SK-N-SH treated with all-trans-retinoic acid at 6 μM for 48 hours (cell line): ENCODE data around the gene BCAR1.

Source experiments
- ATAC-seq: fragments of 200-7000 bp; cut with Tn5 transposase; 3 replicates; pipeline ENCODE4 v1.9.1; 2020; ENCODE audit warnings: mild to moderate bottlenecking, moderate library complexity
- ARNTL ChIP-seq: fragments of 450-650 bp; formaldehyde crosslinking; IDR thresholded peaks from 2 replicates; pipeline ENCODE4 v1.5.0; 2020; ENCODE audit warnings: low read depth, mild to moderate bottlenecking, moderate library complexity, borderline replicate concordance
- BACH2 ChIP-seq: fragments of 250-450 bp; sonication (Bioruptor Pico); IDR thresholded peaks from 2 replicates; pipeline ENCODE4 v1.9.0; 2021; ENCODE audit warnings: mild to moderate bottlenecking, borderline replicate concordance
- CSDC2 ChIP-seq: fragments of 250-450 bp; sonication (Bioruptor Pico); IDR thresholded peaks from 2 replicates; pipeline ENCODE4 v1.5.0; 2020; ENCODE audit warnings: mild to moderate bottlenecking, moderate library complexity
- CSRNP3 ChIP-seq: fragments of 250-450 bp; sonication (Bioruptor Pico); IDR thresholded peaks from 2 replicates; pipeline ENCODE4 v1.5.1; 2021; ENCODE audit warnings: mild to moderate bottlenecking, moderate library complexity
- ESRRG ChIP-seq: fragments of 250-450 bp; sonication (Bioruptor Pico); IDR thresholded peaks from 2 replicates; pipeline ENCODE4 v1.6.1; 2021; ENCODE audit warnings: mild to moderate bottlenecking
- GLIS3 ChIP-seq: fragments of 250-450 bp; sonication (Bioruptor Pico); IDR thresholded peaks from 2 replicates; pipeline ENCODE4 v1.5.0; 2020; ENCODE audit warnings: mild to moderate bottlenecking, moderate library complexity
- ISL1 ChIP-seq: fragments of 250-450 bp; sonication (Bioruptor Pico); IDR thresholded peaks from 2 replicates; pipeline ENCODE4 v2.1.2; 2022; ENCODE audit warnings: mild to moderate bottlenecking, moderate library complexity
- OSR1 ChIP-seq: fragments of 250-450 bp; sonication (Bioruptor Pico); IDR thresholded peaks from 2 replicates; pipeline ENCODE4 v1.8.0; 2022; ENCODE audit warnings: moderate library complexity, mild to moderate bottlenecking, inconsistent platforms
- PPARA ChIP-seq: fragments of 250-450 bp; sonication (Bioruptor Pico); IDR thresholded peaks from 2 replicates; pipeline ENCODE4 v1.5.0; 2020; ENCODE audit warnings: mild to moderate bottlenecking, borderline replicate concordance
- RARB ChIP-seq: fragments of 250-450 bp; sonication (Bioruptor Pico); IDR thresholded peaks from 2 replicates; pipeline ENCODE4 v1.8.0; 2021; ENCODE audit warnings: mild to moderate bottlenecking, moderate library complexity
- SNAI2 ChIP-seq: fragments of 250-450 bp; sonication (Bioruptor Pico); IDR thresholded peaks from 2 replicates; pipeline ENCODE4 v1.5.0; 2020; ENCODE audit warnings: mild to moderate bottlenecking, moderate library complexity
- TCF4 ChIP-seq: fragments of 250-450 bp; sonication (Bioruptor Pico); IDR thresholded peaks from 2 replicates; pipeline ENCODE4 v1.8.0; 2021; ENCODE audit warnings: mild to moderate bottlenecking, moderate library complexity, borderline replicate concordance
- TOX ChIP-seq: fragments of 250-450 bp; sonication (Bioruptor Pico); IDR thresholded peaks from 2 replicates; pipeline ENCODE4 v1.8.0; 2021; ENCODE audit warnings: mild to moderate bottlenecking, moderate library complexity, borderline replicate concordance
- ZFP3 ChIP-seq: fragments of 250-450 bp; sonication (Bioruptor Pico); IDR thresholded peaks from 2 replicates; pipeline ENCODE4 v1.5.0; 2020; ENCODE audit warnings: mild to moderate bottlenecking, moderate library complexity
- ZNF565 ChIP-seq: fragments of 450-650 bp; formaldehyde crosslinking; conservative IDR thresholded peaks from 2 replicates; pipeline ENCODE4 v1.5.0; 2020; ENCODE audit warnings: low read depth, mild to moderate bottlenecking, moderate library complexity
- ZNF70 ChIP-seq: fragments of 450-650 bp; formaldehyde crosslinking; IDR thresholded peaks from 2 replicates; pipeline ENCODE4 v1.5.0; 2020; ENCODE audit warnings: mild to moderate bottlenecking, moderate library complexity
- ZNF8 ChIP-seq: fragments of 450-650 bp; formaldehyde crosslinking; IDR thresholded peaks from 2 replicates; pipeline ENCODE4 v1.5.0; 2020; ENCODE audit warnings: mild to moderate bottlenecking, moderate library complexity
- TF ChIP-seq, protein P1 (sequence below): fragments of 250-450 bp; sonication (Bioruptor Pico); IDR thresholded peaks from 2 replicates; pipeline ENCODE4 v1.5.1; 2020; ENCODE audit warnings: low read depth, mild to moderate bottlenecking, moderate library complexity
- TF ChIP-seq, protein P2 (sequence below): fragments of 250-450 bp; sonication (Bioruptor Pico); IDR thresholded peaks from 2 replicates; pipeline ENCODE4 v1.5.0; 2020; ENCODE audit warnings: mild to moderate bottlenecking, moderate library complexity
- TF ChIP-seq, protein P3 (sequence below): fragments of 250-450 bp; sonication (Bioruptor Pico); IDR thresholded peaks from 2 replicates; pipeline ENCODE4 v1.8.0; 2021; ENCODE audit warnings: low read depth, mild to moderate bottlenecking, moderate library complexity, borderline replicate concordance

The BCAR1 gene

GRCh38 chr16:75204410-75204758, 47.0 kb downstream of the BCAR1 start (continued):
- TF ChIP-seq ZNF8 (CRISPR knock-in tag) (no peak), ISL1 (no peak), TOX (no peak)
- TF ChIP-seq, protein P1, sequence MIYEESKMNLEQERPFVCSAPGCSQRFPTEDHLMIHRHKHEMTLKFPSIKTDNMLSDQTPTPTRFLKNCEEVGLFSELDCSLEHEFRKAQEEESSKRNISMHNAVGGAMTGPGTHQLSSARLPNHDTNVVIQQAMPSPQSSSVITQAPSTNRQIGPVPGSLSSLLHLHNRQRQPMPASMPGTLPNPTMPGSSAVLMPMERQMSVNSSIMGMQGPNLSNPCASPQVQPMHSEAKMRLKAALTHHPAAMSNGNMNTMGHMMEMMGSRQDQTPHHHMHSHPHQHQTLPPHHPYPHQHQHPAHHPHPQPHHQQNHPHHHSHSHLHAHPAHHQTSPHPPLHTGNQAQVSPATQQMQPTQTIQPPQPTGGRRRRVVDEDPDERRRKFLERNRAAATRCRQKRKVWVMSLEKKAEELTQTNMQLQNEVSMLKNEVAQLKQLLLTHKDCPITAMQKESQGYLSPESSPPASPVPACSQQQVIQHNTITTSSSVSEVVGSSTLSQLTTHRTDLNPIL (CRISPR knock-in tag), result no peak

DNA sequence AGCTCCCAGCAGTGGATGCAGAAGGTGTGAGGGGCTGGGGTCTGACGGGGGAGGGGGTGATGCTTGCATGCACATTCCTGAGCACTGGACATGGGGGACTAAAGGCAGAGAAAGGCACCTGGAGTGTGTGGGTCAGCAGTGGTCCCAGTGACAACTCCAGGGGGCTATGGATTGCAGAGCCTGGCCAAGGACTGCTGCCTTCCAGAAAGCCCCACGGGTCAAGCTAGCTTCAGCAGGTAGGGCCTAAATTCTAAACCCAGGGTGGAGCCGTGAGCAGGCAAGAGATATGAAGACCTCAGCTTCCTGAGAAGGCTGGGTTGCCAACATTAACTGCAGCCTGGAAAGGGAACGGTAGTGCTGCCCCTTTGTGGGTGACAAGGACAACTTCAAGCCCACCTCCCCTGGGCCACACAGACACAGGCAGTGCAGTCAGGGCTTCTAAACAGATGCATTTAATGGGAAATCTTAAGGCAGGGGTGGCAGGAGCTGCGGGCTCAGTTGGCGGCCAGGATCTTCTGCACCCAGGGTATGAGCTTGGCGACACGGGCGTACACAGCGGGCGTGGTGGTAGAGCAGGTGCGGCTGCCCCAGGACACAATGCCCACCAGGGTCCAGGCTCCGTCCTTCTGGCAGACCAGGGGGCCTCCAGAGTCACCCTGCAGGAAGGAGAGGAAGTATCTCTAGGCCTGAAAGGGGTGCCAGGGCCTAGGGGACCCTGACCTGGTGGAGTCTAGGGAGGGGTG, 47.6 kb downstream of the BCAR1 start:
- TF ChIP-seq, protein P2, sequence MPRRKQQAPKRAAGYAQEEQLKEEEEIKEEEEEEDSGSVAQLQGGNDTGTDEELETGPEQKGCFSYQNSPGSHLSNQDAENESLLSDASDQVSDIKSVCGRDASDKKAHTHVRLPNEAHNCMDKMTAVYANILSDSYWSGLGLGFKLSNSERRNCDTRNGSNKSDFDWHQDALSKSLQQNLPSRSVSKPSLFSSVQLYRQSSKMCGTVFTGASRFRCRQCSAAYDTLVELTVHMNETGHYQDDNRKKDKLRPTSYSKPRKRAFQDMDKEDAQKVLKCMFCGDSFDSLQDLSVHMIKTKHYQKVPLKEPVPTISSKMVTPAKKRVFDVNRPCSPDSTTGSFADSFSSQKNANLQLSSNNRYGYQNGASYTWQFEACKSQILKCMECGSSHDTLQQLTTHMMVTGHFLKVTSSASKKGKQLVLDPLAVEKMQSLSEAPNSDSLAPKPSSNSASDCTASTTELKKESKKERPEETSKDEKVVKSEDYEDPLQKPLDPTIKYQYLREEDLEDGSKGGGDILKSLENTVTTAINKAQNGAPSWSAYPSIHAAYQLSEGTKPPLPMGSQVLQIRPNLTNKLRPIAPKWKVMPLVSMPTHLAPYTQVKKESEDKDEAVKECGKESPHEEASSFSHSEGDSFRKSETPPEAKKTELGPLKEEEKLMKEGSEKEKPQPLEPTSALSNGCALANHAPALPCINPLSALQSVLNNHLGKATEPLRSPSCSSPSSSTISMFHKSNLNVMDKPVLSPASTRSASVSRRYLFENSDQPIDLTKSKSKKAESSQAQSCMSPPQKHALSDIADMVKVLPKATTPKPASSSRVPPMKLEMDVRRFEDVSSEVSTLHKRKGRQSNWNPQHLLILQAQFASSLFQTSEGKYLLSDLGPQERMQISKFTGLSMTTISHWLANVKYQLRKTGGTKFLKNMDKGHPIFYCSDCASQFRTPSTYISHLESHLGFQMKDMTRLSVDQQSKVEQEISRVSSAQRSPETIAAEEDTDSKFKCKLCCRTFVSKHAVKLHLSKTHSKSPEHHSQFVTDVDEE (CRISPR knock-in tag), result no peak
- ATAC-seq, result no peak

- TF ChIP-seq TOX, result no peak
- TF ChIP-seq OSR1 (CRISPR knock-in tag), result no peak
- no peak for TF ChIP-seq ESRRG (CRISPR knock-in tag)
- no peak for TF ChIP-seq ZFP3 (CRISPR knock-in tag)
- TF ChIP-seq, protein P1 (CRISPR knock-in tag), result no peak
- TF ChIP-seq ZNF565 (CRISPR knock-in tag), result no peak
- TF ChIP-seq ZNF8 (CRISPR knock-in tag), result no peak
- no peak for TF ChIP-seq GLIS3 (CRISPR knock-in tag)
- TF ChIP-seq CSRNP3 (CRISPR knock-in tag), result no peak
- no peak for TF ChIP-seq RARB (CRISPR knock-in tag)
- TF ChIP-seq BACH2 (CRISPR knock-in tag), result no peak
- TF ChIP-seq, all 23 proteins: peak for 0
- no peak for ATAC-seq
Observed at GRCh38 chr16:75203096-75203495, 48.3 kb downstream of the BCAR1 start.

- TF ChIP-seq ISL1, result no peak
- TF ChIP-seq SNAI2 (CRISPR knock-in tag), result no peak
- TF ChIP-seq, protein P3, sequence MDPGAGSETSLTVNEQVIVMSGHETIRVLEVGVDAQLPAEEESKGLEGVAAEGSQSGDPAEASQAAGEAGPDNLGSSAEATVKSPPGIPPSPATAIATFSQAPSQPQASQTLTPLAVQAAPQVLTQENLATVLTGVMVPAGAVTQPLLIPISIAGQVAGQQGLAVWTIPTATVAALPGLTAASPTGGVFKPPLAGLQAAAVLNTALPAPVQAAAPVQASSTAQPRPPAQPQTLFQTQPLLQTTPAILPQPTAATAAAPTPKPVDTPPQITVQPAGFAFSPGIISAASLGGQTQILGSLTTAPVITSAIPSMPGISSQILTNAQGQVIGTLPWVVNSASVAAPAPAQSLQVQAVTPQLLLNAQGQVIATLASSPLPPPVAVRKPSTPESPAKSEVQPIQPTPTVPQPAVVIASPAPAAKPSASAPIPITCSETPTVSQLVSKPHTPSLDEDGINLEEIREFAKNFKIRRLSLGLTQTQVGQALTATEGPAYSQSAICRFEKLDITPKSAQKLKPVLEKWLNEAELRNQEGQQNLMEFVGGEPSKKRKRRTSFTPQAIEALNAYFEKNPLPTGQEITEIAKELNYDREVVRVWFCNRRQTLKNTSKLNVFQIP (CRISPR knock-in tag), result no peak
- no peak for TF ChIP-seq CSDC2
- no peak for TF ChIP-seq PPARA
- TF ChIP-seq, protein P2 (CRISPR knock-in tag), result no peak
- TF ChIP-seq CSRNP3 (CRISPR knock-in tag), result no peak
- no peak for TF ChIP-seq ZNF70 (CRISPR knock-in tag)
- TF ChIP-seq ZFP3 (CRISPR knock-in tag), result no peak
- TF ChIP-seq ARNTL (CRISPR knock-in tag), result no peak
- TF ChIP-seq TCF4 (CRISPR knock-in tag), result no peak
- ATAC-seq, result no peak
Observed at GRCh38 chr16:75202069-75202590, 49.3 kb downstream of the BCAR1 start.
